GM04503 (cell line): ENCODE data around the gene YIPF7.

Experiments used
- DNase-seq: peaks from one replicate; pipeline ENCODE4 v3.0.0-alpha.2; 2012; ENCODE audit warnings: low read depth

The YIPF7 gene

DNA sequence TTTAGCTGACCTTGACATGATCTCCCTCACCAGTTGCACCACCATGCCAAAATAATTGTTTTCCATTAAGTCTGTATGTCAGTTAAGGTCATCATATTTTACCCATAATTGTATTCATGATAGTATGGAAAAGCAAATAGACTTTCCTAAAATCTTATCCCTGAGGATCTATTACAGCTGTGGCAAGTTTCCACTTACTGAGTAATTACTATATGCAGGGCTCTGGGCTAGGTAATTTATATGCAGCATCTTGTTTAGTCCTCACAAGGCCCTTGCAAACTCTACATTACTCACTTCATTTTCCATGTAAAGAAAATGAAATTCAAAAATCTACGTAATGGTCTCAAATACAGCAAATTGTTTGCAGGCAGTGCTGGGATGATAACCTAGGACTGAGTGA lies 34.8 kb downstream of the YIPF7 start:
- DNase-seq: no peak

DNA sequence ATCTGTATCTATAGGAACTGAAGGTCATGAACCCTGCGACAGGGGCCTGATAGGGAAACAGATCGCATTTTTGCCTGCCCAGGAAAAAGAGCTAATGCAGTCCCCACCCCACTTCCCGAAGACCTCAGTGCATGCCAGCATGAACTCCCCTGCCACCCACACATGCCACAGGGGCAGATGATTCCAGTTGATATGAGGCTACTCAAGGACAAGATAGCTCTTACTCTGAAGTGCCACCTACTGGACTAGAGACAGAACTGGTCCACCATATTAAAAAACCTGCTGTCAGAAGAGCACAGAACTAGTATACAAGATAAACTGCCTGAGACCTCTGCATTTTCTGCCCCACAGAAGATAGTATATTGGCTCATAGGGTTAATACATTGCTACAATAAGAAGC lies 68.0 kb downstream of the YIPF7 start:
- DNase-seq: no peak

DNA sequence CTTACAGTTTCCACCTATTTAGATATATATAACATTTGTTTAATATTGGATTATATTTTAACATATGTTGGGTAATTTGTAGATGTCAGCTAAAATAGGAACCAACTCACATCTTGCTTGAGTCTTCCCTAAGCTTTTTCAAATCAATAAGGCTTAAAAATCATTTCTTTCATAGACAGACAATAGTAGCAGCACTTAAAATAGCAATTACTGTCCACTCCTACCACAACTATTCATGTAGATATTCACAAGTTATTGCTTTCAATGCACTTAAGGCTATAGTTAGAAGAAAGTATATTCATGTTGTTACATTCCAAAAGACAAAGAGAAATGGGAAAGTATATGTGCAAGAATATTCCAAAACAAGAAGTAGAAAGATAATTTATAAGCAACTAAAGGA lies 71.2 kb downstream of the YIPF7 start:
- no peak for DNase-seq

DNA sequence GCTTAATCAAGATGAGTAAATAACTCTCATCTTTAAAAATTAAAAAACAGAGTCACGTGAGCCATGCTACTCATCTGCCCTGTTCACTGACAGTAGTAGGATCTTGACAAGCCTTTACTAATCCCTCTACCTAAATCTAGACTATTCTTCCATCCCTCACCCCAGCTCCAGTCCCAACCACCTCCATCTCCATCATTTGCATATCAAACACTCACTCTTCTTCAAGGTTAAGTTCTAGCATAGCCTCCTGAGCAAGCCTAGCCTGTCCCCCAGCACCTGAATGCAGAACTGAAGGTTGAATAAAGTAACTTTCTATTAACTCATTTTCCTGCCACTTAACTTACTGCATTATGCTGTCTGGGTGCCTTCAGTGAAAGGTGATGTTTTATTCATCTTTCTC lies 72.5 kb downstream of the YIPF7 start:
- no peak for DNase-seq
